Cardiac fibroblast (primary cell): ENCODE results near the gene USH1C.

Experiments used
- DNase-seq, 2 donors: peaks; one replicate each; pipeline versions ENCODE4 v3.0.0 to v3.0.0-alpha.2; 2010; ENCODE audit warnings: low read depth in 2 of 2
- H3K4me3 ChIP-seq, 2 donors: replicated peaks in 1 of 2; 1 replicate in 1 of 2; 2 replicates in 1 of 2; pipeline ENCODE4 v1.5.1; 2011; ENCODE audit warnings: low read depth in 2 of 2, low read length in 2 of 2, mild to moderate bottlenecking in 2 of 2, moderate library complexity in 1 of 2
- CTCF ChIP-seq: IDR thresholded peaks from one replicate; pipeline ENCODE4 v1.5.1; 2011; ENCODE audit warnings: low read depth, mild to moderate bottlenecking, low read length, inconsistent platforms

USH1C gene

GRCh38 chr11:17550450-17551346 is 6.5 kb upstream of the USH1C start:
- no peak for TF ChIP-seq CTCF
- no peak overlapping the region for H3K4me3 ChIP-seq
- DNase-seq, result no peak

DNA sequence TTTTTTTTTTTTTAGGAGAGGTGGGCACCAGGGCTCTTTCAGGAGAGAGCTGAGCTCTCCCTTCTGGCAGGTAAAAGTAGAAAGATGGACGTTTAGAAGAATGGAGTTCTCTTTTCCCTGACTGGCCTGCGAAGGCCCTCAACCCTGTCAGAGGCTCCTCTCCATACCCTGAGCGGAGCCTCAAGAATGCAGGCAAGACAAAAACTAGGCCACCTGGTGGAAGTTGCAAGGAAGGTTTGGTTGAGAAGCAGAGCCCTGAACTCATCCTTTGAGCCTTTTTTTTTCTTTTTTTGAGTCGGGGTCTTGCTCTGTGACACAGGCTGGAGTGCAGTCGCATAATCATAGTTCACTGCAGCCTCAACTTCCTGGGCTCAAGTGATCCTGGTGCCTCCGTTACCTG is 4.2 kb upstream of the USH1C start:
- H3K4me3 ChIP-seq, result no peak overlapping the region
- DNase-seq, result no peak
- TF ChIP-seq CTCF, result no peak

GRCh38 chr11:17547932-17548331 is 3.7 kb upstream of the USH1C start:
- no peak overlapping the region for H3K4me3 ChIP-seq
- no peak for DNase-seq
- peak; percentile 6 for TF ChIP-seq CTCF

GRCh38 chr11:17547051-17547577 is 2.9 kb upstream of the USH1C start, which contains the start of gene OTOG:
TSS of gene OTOG (plus strand) at chr11:17547259. CDS start at chr11:17547373, 114 bp downstream.
- no peak within 1 kb of the TSS for H3K4me3 ChIP-seq

GRCh38 chr11:17546240-17546639 is 2.0 kb upstream of the USH1C start:
- no peak overlapping the region for H3K4me3 ChIP-seq
- no peak for DNase-seq
- no peak for TF ChIP-seq CTCF

More at GRCh38 chr11:17547051-17547577, 2.9 kb upstream of the USH1C start, which contains the start of gene OTOG:
- no peak for TF ChIP-seq CTCF
- peak; percentile 8 to 25 for DNase-seq

DNA sequence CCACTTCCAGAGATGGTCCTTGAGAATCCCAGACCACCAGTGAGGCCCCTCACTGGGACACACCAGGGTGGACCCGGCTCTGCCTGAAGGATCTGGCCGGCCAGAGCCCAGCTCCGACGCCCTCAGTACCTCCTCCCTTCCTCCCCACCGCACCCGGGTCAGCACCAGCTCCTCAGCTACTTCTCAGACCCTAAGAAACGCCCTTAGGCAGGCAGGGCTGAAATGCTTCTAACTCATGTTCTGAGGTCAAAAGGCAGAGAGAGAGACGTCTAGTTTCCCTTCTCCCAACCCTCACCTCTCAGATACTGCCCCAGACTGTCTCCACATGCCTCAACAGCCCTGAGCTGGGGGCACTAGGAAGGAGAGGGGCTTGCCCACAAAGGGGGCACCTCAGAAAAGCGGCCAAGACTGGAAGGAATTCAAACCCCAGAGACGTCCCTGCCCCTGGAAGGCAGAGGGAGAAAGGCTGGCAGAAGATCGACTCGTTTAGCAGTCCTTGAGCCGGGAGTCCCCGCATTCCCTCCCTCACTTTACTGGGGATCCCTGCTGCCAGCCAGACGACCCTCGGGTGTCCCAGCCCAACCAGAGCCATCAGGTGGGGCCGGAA is 539 bp downstream of the USH1C start:
- no peak overlapping the region for H3K4me3 ChIP-seq
- TF ChIP-seq CTCF, result no peak
- no peak for DNase-seq
